Smooth muscle cell of the brain vasculature (primary cell): ENCODE measurements around the gene EID2.

Source experiments
- DNase-seq: peaks from one replicate; pipeline ENCODE4 v3.0.0-alpha.2; 2012; ENCODE audit warnings: low read depth, low spot score

EID2 gene, protein sequence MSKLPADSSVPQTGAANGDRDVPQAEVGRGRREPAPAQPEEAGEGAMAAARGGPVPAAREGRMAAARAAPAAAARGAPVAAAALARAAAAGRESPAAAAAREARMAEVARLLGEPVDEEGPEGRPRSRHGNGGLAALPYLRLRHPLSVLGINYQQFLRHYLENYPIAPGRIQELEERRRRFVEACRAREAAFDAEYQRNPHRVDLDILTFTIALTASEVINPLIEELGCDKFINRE

DNA sequence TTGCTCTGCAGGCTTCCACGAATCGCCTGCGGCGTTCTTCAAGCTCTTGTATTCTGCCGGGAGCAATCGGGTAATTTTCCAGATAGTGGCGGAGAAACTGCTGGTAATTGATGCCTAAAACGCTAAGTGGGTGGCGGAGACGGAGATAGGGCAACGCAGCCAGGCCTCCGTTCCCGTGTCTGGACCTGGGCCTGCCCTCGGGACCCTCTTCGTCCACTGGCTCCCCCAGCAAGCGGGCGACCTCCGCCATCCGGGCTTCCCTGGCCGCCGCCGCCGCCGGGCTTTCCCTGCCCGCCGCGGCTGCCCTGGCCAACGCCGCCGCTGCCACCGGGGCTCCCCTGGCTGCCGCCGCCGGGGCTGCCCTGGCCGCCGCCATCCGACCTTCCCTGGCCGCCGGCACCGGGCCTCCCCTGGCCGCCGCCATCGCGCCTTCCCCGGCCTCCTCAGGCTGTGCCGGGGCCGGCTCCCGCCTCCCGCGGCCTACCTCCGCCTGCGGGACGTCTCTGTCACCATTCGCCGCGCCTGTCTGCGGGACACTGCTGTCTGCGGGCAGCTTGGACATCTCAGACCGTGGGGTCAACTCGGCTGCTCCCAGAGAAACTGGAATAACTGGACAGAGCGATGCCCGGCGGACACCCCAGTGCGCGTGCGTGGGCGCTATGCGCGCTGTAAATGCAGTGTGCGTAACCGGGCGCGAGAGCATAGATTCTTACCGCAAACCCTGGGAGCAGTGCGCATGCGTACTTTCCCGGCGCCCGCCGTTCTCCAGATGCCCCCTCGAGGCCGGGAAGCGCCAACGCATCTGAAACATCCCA lies at the start of gene EID2:
Gene EID2 (minus strand): TSS at position 644 of the 815 bp plus-strand sequence. CDS start 82 bp downstream, at position 562.
- DNase-seq: peak; percentile 91

DNA sequence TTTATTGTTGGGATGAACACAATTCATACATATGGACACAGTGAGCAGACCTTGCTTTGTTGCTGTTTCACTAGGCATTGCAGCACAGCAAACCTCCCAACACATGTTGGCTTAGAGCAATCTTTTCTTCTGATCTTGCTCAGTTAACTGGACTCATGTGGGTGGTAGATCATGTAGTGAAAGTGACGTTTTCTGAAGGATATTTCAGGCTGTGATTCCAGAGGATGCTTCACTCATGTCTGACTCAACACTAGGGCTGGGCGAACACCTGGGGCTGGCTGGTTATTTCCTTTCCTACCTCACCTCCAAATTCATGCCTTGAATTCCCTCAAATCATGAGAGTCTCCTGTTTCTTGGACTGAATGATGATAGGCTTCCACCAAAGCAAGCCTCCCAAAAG lies 48.1 kb upstream of the EID2 start:
- no peak for DNase-seq

DNA sequence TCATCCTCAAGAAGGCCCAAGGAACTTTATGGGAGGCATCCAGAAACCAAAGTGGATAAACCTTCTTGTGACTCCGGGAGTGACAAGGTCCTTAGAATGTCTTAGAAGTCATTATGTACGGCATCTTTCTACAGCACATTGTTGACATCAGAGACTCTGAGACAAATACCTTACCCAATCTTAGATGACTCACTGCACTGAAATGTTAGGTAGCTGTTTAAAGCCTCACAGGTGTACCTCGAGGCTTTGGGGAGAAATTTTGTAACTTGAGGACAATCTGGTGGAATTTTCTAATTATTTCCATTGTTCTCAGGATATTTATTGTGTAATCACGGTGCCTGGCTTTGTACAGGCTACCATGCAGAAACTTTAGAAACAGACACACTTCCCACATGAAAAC lies 47.5 kb upstream of the EID2 start:
- DNase-seq: no peak

DNA sequence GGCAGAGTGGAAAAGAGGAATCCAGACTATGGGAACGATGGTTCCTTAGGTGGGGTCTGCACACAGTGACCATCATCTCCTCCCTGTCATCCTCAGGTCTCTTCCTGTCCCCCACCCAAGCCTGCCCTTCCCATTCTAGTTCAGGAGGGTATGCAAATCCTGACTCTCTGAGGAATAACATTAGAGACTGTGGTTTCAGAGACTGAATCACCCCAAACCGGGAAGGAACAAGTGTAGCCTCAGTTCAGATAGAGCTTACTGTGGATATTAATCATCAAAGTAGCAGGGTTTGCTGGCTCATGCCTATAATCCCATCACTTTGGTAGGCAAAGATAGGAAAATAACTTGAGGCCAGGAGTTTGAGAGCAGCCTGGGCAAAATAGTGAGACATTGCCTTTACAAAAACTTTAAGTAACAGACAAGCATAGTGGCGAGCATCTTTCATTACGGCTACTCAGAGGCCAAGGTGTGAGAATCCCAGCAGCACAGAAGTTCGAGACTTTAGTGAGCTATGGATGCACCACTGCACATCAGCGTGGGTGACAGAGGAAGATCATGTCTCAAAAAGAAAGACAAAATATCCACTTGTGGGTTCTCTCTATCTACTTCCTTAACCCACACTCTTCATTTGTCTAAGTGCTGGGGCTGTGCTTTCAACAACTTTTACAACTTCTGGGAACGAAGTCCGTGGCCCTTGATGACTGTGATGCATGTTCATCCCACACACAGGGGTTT lies 43.1 kb upstream of the EID2 start:
- no peak for DNase-seq

DNA sequence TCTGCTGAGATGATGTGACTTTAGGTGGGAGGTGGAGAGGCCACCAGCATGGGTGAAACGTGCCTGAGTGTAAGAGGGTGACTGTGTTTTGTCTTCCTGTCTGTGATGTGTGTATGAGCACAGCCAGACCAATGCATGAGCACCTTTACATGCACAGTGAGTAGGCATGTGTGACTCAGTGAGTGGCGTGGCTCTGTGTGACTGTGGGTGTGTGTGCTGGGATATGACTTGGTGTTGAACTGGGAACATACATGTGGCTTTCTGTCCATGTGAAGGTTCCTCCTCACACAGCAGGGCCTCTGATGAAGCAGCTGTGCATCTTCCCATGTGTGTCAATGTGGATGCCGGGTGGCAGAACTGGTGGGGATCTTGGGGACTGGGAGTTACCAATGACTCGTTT lies 42.5 kb upstream of the EID2 start:
- no peak for DNase-seq

DNA sequence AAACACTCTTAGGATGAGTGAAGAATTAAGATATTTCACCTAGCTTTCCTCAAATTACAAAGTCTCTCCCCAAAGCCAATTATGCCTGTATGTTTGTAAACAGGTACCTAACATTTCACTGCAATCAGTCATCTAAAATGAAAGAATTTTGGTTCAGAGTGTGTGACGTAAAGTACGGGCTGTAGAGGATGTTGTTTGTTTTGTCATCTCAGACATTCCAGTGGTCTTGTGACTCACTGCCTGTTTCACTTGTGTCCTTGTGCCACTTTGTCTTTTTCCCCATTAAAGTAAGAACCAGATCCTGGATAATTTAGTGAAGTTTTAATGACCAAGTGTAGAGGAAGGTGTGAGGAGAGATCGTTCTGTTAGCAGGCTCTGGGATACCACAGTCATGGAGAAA lies 28.6 kb upstream of the EID2 start:
- DNase-seq: no peak

DNA sequence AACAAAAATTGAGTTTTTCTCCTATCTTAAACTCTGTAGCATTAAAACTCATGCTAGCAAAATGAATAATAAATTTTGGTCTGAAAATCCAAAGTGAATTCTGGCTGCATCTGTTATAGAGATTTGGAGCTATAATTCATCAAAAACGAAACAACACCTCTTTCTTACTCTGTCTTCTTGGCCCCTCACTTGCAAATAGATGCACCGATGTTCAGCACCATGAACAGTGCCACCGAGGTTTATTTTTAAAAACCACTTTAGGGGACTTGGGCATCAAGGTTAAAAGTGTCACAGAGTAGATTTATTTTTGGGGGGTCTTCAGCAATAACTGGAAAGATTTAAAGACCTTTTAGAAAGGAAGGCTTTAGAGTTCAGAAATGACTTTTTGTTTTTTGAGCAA lies 26.1 kb upstream of the EID2 start:
- DNase-seq: no peak

DNA sequence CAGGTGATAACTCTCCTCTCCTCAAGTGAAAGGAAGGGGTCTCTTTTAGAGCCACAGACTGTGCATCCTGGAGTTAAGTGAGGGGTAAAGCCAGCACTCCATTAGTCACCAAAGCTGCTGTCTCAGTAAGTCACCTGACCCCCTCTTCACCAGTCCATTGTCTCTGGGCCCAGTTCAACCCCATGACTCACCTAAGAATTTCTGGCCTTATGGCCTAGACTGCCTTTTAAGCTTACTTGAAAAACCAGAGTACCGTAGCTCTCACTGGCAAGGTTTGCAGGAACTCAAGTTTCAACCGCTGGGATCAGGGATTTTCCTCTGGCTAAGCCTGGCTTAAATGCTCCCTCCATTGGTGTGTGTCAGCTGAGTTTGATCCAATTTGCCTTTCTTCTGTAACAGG lies 23.4 kb upstream of the EID2 start:
- DNase-seq: no peak

DNA sequence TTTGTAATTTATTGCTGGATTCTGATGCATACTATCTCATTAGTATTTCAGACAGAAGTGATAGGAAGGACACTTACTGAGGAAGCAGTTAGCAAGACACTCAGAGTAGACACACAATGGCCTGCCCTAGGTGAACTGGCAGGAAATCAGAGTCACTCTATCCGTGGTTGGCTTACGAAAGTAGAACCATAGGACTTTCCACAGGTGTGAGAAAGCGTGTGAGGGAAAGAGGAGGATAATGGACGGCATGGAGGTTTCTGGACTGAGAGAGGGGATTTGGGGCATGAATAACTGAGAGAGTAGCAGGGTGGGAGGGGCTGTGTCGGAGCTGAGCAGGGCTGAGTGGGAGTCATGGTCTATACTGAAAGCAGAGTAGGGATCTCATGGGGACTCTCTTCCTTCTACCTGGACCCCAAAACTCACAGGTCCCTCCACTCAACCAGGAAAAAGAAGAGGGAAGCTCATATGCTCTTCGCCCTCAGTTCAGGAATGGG lies 18.7 kb upstream of the EID2 start:
- DNase-seq: no peak

DNA sequence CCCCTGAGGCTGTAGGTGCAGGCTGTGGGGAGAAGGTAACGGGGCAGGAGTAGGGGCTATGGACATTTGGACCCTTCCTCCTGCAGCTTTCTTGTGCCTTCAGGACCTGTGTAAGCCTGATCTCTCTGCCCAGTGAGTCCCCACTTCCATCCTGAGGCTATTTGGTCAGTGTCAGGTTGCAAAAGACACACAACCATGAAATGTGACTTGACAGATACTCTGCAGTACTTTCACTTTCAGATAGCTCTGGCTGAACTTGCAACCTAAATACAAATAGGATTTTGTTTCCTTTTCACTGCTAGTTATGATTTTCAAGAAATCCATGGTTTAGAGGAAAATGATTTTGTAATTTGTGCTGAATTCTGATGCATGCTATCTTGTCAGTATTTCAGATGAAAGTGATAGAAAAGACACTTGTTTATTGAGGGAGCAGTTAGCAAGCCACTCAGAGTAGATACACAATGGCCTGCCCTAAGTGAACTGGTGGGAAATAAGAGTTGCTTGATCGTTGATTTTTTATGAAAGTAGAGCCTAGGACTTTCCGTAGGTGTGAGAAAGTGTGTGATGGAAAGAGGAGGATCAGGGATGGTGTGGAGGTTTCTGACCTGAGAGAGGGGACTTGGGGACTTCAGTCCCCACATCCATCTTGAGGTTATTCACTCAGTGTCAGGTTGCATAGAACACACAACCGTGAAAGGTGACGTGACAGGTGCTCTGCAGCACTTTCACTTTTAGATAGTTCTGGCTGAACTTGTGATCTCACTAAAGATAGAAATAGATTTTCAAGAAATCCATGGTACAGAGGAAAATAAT lies 18.1 kb upstream of the EID2 start:
- DNase-seq: no peak

DNA sequence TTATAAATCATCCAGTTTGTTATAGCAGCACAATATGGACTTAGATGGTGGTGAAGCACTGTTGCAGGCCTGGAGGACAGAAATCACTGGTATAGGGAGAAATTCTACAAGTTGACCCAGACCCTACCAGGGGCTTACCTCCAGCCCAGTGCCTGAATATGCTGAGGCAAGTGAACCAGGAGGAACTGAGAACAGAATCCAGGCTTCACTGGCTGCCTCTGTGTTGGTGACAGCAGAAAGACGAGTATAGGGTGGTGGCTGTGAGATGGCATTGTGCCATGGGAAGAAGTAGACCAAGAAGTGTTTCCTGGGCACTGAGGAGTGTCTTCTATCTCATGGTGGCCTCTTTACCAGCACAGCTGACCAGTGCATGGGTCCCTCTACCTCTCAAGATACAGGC lies 15.9 kb upstream of the EID2 start:
- no peak for DNase-seq

DNA sequence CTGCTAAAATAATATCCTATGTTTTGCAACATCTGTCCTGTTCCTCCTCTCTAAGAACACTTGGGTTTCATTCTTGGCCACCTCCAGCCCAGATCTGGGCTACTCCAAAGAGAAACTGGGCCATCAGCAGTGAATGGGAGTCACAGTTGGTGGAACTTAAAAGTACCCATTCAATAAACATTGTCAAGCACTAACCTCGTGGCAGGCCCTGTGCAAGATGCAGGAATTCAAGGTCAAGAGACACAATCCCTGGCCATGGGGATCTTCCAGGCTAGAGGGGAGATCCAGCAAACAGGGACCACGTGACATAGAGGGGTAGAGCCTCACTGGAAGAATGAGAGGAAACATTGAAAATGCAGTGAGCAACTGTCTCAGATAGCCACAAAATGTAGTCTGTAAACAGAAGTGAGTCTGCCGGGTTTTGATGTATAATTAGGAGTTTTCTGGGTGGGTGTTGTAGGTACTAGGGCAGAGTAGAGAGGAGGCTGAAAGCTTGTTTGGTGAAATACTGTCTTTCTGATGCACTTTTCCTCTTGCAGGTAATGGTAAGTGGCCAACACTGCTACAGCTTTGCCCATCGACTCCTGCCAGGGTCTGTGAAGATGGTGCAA lies 14.8 kb upstream of the EID2 start:
- DNase-seq: no peak

DNA sequence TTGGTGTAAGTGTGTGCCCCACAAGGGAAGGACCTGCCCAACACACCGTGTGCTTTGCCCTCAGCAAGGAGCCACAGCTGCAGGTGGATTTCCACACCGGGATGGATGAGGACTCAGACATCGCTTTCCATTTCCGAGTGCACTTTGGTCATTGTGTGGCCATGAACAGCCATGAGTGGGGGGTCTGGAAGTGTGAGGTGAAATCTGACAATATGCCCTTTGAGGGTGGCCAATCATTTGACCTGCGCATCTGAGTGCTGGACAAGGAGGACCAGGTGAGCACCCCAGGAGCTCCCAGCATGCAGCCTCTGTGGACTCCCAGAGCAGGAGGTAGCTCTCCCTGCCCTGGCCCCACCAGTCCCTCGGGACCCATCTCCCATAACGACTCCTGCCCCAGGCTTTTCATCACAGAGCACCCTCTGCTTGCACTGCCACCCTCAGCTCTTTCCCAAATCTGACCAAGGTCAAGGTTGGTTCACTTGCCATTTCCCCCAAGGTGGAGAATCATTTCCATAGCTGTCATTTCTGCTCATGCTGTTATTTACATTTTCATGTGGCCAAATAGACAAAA lies 13.2 kb upstream of the EID2 start:
- DNase-seq: no peak

DNA sequence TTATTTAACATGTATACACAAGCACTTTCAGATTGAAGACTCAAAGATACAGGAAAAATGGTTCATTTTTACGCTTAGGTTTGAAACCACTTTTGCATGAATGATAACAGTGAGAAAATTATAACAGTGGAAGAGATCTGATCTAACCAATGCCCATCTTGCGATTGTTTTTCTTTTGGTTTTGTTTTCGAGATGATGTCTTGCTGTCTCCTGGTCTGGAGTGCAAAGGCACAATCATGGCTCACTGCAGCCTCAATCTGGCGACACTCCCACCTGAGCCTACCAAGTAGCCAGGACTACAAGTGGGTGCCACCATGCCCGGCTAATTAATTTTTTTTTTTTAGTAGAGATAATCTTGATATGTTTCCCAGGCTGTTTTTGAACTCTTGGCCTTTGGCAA lies 10.2 kb upstream of the EID2 start:
- DNase-seq: no peak

DNA sequence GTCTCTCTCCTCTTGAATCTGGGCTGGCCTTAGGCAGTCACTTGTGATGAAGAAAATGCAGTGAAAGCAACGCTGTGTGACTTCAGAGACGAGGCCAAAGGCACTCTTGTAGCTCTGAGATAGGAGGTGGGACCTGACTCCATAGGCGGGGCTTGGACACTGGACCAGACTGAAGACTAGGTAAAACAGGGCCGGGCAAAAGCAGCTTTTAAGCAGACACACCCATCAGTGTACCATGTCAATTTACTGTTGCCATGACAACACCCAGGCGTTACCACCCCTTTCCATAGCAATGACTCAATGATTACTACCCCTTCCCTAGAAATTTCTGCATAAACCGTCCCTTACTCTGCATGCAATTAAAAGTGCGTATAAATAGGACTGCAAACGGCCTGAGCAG lies 6.6 kb upstream of the EID2 start:
- no peak for DNase-seq

DNA sequence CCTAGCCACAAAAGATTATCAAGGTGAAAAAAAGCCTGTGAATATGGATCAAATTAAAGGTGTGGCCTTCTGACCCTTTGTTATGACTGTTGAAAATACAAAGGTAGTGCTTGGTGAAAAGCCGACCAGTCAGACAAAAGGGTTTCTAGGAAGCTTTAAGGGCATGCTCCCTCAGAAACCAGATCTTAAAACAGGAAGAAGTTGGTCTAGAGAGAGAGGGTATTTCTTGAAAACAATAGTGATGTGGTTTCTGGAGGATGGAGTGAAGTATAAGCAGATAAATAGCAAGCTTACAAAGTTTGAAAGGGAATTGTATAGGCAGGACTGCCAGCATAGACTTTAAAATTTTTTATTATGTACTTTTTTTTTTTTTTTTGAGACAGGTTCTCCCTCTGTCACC lies 5.0 kb upstream of the EID2 start:
- DNase-seq: no peak

DNA sequence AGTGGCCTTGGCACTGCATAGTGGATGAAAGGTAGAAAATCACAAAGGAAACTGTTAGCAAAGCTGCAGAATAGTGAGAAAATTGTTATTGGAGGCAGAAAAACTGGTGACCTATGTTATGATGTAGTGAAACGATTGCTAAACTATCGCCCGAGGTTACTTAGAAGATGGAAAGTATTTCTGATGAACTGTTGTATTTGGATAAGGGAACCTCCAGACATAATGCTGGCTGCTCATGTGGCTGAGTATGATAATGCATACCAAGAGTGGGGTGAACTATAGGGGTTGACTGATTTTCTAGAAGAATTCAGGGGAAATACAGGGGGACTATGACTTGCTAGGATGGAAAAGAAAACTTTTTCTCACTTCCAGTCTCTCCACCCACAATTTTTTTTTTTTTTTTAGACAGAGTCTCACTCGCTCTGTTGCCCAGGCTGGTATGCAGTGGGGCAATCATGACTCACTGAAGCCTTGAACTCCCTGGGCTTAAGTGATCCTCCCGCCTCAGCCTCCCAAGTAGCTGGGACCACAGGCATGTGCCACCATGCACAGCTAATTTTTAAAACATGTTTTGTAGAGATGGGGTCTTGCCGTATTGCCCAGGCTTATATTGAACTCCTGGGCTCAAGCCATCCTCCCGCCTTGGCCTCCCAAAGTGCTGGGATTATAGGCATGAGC lies 4.4 kb upstream of the EID2 start:
- no peak for DNase-seq

DNA sequence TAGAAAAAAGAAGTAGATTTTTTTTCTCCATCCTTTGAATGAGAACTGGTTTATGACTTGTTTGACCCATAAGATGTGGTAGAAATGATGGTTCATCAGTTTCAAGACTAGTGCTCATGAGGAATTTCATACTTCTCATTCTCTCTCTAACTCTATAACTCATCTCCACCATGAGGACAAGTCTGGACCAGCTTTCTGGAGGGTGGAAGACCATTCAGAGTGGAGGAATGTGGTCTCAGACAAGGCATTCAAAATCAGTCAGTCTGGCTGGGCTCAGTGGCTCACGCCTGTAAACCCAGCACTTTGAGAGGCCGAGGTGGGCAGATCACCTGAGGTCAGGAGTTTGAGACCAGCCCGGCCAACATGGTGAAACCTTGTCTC lies 3.5 kb upstream of the EID2 start:
- DNase-seq: no peak

DNA sequence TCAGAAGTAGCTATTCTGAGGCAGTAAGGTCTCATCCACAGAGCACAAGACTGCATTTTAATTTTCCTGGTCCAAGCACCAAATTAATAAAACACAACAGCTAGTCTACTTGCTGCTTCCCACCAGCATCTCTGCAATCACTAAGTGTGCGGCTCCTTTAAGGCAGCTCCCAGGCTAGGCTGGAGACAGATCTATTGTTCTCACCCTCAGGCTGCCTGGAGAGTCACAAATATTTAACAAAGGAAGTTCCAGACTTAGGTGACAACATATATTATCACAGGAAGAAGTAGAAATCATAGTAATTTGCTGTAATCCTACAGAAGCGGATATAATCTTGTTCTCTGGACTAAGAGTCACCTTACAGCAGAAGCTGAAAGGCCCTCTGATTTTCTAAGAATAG lies 2.2 kb upstream of the EID2 start:
- DNase-seq: no peak

DNA sequence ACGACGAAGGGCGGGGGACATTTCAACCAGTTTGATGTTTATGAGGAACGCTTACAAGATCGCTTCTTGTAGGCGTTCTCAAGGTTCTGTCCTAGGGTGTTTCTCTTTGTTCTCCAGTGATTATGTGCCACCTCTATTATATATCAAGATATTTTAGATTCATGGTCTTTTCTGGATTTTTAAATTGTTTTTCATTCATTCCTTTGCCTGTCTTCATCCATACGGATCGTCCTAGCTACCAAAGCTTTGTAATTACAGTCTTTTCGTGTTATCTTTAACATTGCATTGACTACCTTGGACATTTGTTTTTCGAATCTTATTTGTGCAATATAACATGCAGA lies 342 bp upstream of the EID2 start:
- no peak for DNase-seq

DNA sequence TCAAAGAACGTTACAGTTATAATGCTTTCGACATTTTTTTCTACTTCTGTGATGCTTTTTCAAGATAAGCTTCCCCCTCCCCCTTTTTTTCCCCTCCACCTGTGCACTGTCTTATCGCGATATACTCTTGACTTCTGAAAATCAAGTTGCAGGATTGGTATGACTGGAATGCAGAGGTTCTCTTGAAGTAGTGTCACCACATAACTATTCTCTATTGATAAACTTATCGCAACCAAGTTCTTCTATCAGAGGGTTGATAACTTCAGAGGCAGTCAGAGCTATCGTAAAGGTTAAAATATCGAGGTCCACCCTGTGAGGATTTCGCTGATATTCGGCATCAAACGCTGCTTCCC lies 820 bp downstream of the EID2 start:
- DNase-seq: no peak
